IPS-18a (cell line): Measurements from ENCODE around the gene SETDB2.

ENCODE experiments used
- H3K27ac ChIP-seq: one replicate; pipeline ENCODE4 v1.5.1; 2013; ENCODE audit warnings: low read length
- H3K27me3 ChIP-seq: one replicate; pipeline ENCODE4 v1.6.1; 2013; ENCODE audit warnings: mild to moderate bottlenecking, low read length; ENCODE audit not compliant: control insufficient read depth, insufficient read depth
- H3K36me3 ChIP-seq: one replicate; pipeline ENCODE4 v1.6.1; 2013; ENCODE audit warnings: low read depth, low read length; ENCODE audit not compliant: control insufficient read depth
- H3K4me1 ChIP-seq: one replicate; pipeline ENCODE4 v1.6.1; 2013; ENCODE audit warnings: low read depth, low read length; ENCODE audit not compliant: control insufficient read depth
- H3K4me3 ChIP-seq: one replicate; pipeline ENCODE4 v1.5.1; 2013; ENCODE audit warnings: low read length
- H3K9ac ChIP-seq: one replicate; pipeline ENCODE4 v1.6.1; 2013; ENCODE audit warnings: mild to moderate bottlenecking, low read length, moderate library complexity
- H3K9me3 ChIP-seq: one replicate; pipeline ENCODE4 v1.6.1; 2013; ENCODE audit warnings: low read depth, low read length; ENCODE audit not compliant: control insufficient read depth

The SETDB2 gene

DNA sequence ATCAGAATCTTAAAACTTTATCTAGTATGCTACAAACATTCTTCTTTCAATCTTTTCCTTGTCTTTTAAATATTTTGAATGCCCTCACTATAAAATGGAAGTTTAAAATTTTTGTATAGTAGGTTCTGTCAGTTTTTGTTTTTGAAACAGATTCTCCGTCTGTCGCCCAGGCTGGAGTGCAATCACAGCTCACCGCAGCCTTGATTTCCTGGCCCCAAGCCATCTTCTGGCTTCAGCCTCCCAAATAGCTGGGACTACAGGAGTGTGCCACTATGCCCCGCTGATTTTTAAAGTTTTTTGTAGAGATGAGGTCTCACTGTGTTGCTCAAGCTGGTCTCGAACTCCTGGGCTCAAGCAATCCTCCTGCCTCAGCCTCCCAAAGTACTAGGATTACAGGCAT lies 72.4 kb downstream of the SETDB2 start:
- Histone ChIP-seq H3K4me3 (no peak overlapping the region), H3K27me3 (no peaks in the 10 kb centered on the region), H3K9ac (no peak overlapping the region), H3K27ac (no peak overlapping the region), H3K4me1 (no peaks in the 10 kb centered on the region), H3K9me3 (no peaks in the 10 kb centered on the region), H3K36me3 (no peaks in the 10 kb centered on the region)

DNA sequence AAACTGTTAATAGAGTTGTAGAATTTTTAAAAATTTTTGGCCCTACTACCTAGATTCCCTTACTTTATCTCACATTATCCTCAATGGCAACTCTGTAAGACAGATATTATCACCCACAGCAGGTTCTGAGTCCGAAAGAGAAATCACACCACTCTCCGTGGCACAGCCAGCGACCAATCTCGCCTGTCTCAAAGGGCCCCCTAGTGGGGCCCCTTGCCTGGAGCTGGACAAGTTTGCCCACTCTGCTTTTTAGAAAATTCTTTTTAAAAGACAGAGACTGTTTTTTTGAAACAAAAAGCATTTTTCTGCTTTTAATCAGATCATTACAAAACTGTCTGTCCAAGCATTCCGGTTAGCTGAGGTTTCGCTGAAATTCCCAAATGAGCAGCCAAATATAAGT lies 73.4 kb downstream of the SETDB2 start:
- no peaks in the 10 kb centered on the region for H3K9me3 ChIP-seq
- H3K27ac ChIP-seq, result no peak overlapping the region
- H3K27me3 ChIP-seq, result no peaks in the 10 kb centered on the region
- H3K36me3 ChIP-seq, result no peaks in the 10 kb centered on the region
- no peaks in the 10 kb centered on the region for H3K4me1 ChIP-seq
- H3K4me3 ChIP-seq, result no peak overlapping the region
- H3K9ac ChIP-seq, result no peak overlapping the region

DNA sequence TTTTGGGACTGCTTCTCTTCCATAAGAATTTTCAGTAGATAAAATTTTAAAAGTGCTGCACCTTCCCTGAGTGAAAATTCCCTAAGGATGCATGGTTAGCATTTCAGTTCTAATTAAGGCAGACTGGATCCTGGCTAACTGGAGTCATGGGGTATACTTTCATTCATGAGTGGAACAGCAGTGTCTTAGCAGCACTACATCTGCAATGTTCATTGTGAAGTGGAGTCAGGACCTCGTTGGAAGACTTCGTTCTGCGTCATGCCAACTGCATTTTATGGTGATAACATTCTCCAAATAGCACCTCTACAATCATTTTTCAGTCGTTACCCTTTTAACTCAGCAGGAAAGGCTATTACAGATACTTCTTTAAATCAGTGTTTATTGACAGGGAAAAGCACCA lies 77.2 kb downstream of the SETDB2 start:
- no peak overlapping the region for H3K27ac ChIP-seq
- H3K9ac ChIP-seq, result no peak overlapping the region
- no peaks in the 10 kb centered on the region for H3K36me3 ChIP-seq
- no peaks in the 10 kb centered on the region for H3K27me3 ChIP-seq
- no peak overlapping the region for H3K4me3 ChIP-seq
- H3K4me1 ChIP-seq, result no peaks in the 10 kb centered on the region
- H3K9me3 ChIP-seq, result no peaks in the 10 kb centered on the region

DNA sequence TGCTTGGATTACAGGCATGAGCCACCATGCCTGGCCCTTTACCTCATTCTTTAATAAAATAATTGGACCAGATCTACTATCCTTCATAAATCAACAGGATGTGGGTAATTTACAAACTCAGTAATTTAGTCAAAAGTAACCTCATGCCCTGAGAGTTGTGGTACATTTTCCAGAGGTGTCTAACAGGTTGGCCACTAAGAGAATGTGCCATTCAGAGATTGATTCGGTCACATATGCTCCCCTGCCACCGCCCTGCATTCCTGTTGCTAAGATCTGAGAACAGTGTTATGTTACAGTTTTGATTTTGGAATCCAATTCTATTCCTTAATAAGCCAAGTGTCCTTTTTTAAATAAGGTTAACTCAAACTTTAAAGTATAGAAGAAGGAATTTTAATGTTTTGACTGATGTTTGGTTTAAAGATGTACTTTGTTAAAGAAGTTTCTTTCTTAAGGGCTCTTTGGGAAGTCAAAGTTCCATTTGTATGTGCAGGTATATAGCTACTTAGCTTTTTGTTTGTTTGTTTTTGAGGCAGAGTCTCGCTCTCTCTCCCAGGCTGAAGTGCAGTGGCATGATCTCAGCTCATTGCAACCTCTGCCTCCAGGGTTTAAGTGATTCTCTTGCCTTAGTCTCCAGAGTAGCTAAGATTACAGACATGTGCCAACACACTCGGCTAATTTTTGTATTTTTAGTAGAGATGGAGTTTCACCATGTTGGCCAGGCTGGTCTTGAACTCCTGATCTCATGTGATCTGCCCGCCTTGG lies 80.8 kb downstream of the SETDB2 start:
- H3K36me3 ChIP-seq, result peaks cover 6% of the 10 kb centered on the region
- no peaks in the 10 kb centered on the region for H3K9me3 ChIP-seq
- no peaks in the 10 kb centered on the region for H3K4me1 ChIP-seq
- H3K27me3 ChIP-seq, result no peaks in the 10 kb centered on the region
- H3K4me3 ChIP-seq, result no peak overlapping the region
- no peak overlapping the region for H3K9ac ChIP-seq
- H3K27ac ChIP-seq, result no peak overlapping the region

DNA sequence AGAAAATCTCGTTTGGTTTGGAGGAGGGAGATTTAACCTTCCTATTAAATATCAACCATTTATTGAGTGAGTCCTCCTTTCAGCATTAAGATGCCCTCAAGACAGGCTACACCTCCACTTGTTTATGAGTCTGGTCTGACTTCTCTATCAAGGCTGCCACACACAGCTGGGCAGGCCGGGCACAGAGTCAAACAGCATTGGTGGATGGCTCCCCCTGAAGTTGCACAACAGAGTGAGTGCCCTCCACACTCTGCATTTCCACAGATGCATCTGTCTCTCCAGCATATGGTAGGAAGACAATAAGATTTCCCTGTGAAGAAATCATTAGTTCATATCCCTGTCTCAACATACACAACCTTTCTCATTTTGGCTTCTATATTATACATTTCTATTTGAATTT lies 83.0 kb downstream of the SETDB2 start:
- Histone ChIP-seq H3K4me3 (no peak overlapping the region), H3K9ac (no peak overlapping the region), H3K9me3 (no peaks in the 10 kb centered on the region), H3K36me3 (peaks cover 6% of the 10 kb centered on the region), H3K27me3 (no peaks in the 10 kb centered on the region), H3K27ac (no peak overlapping the region), H3K4me1 (no peaks in the 10 kb centered on the region)

DNA sequence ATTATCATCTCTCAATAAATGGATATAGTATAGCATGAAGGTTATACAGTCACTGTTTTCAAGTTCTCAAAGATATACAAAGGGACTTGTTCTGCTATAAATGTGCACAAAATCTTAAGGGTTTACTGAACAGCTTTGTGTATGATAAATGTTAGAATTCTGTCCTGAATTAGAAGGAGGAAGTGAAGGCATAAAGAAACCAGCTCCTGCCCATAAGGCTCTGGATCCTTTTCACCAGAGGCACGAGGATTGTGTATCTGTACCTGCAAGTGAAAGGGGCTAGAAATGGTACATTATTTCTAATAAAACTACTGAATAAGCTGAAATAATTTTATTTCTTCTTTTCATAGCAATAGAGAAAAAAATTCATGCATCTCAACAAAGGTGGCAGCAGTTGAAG lies 84.1 kb downstream of the SETDB2 start:
- no peak overlapping the region for H3K9ac ChIP-seq
- no peak overlapping the region for H3K4me3 ChIP-seq
- peaks cover 6% of the 10 kb centered on the region for H3K36me3 ChIP-seq
- no peaks in the 10 kb centered on the region for H3K4me1 ChIP-seq
- no peak overlapping the region for H3K27ac ChIP-seq
- no peaks in the 10 kb centered on the region for H3K27me3 ChIP-seq
- no peaks in the 10 kb centered on the region for H3K9me3 ChIP-seq

DNA sequence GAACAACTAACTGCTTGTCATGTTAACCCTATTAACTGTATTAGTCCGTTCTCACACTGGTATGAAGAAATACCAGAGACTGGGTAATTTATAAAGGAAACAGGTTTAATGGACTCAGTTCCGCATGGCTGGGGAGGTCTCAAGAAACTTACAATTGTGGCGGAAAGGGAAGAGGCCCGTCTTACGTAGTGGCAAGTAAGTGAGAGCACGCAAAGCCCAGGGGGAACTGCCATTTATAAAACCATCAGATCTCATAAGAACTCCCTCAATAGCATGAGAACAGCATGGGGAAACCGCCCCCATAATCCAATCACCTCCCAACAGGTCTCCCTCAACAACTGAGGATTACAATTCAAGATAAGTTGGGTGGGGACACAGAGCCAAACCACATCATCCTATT lies 86.4 kb downstream of the SETDB2 start:
- no peak overlapping the region for H3K9ac ChIP-seq
- H3K27ac ChIP-seq, result no peak overlapping the region
- no peaks in the 10 kb centered on the region for H3K9me3 ChIP-seq
- peaks cover 13% of the 10 kb centered on the region for H3K36me3 ChIP-seq
- no peaks in the 10 kb centered on the region for H3K27me3 ChIP-seq
- H3K4me3 ChIP-seq, result no peak overlapping the region
- no peaks in the 10 kb centered on the region for H3K4me1 ChIP-seq

DNA sequence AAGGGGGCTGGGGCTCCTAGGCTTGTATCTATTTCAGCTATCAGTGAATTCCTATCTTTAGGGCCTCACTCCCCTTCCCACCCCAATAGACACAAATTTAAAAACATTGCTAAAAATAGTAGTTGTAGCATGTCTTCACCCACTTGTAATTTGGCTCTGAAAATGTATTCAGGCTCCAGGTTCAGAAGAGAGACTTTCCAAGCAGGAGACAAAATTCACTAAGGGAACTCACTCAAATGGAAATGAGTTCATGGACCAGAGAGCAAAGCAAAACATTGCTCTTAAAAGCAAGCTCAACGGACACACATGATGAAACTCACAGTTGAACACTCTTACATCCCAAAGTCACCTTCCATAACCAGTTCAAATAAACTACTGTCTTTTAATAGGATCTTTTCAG lies 88.5 kb downstream of the SETDB2 start:
- H3K4me3 ChIP-seq, result no peak overlapping the region
- H3K27me3 ChIP-seq, result no peaks in the 10 kb centered on the region
- no peak overlapping the region for H3K9ac ChIP-seq
- no peak overlapping the region for H3K27ac ChIP-seq
- peaks cover 13% of the 10 kb centered on the region for H3K36me3 ChIP-seq
- H3K4me1 ChIP-seq, result no peaks in the 10 kb centered on the region
- H3K9me3 ChIP-seq, result no peaks in the 10 kb centered on the region

DNA sequence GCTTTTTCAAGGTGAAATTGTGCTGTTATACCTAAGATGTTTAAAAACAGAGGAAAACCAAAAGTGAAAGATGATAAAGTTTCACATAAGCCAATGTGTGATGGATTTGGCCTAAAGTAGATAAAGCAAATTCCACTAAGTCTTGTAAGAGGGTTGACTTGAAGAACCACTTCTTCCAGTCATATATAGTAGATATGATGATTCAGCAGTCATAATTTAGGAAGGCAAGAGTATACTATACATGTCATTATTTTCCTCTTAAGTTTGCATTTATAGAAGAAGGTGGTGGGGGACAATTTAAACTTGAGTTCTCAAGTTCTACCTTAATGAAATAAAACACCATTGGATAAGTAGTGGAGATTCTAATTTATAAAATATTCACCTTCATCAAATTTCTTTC lies 88.9 kb downstream of the SETDB2 start:
- Histone ChIP-seq H3K9ac (no peak overlapping the region), H3K27me3 (no peaks in the 10 kb centered on the region), H3K27ac (no peak overlapping the region), H3K4me3 (no peak overlapping the region), H3K9me3 (no peaks in the 10 kb centered on the region), H3K36me3 (peaks cover 13% of the 10 kb centered on the region), H3K4me1 (no peaks in the 10 kb centered on the region)

DNA sequence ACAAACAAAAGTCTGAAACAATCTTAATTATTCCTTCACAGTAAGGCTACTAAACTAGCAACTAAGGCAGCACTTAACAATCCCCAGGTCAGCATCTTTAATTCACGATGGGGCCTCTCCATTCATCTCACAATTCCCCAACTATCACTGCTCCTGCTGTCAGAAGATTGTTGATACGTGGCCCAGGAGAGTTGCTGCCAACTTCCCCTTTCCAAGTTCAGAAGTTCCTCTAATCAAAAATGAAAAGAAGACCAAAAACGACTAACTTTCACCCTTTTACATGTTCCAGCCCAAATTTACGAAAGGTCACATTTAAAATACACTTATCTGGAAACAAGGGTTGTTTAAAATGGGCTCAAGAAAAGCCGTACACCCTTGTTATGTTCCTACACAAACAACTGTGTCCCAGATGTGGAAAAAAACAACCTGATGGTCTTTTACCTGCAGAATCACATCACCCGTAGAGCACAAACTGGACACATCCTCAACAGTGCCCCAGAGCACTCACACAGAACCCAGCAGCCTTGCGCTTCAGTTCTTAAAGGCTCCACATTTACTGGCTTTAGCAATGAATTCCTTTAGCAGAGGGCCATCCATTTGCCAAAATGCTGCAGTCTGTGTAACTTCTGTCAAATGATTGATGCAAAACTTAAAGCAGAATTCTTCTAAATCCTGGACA lies 89.7 kb downstream of the SETDB2 start:
- Histone ChIP-seq H3K36me3 (peaks cover 10% of the 10 kb centered on the region), H3K27me3 (no peaks in the 10 kb centered on the region), H3K4me1 (no peaks in the 10 kb centered on the region), H3K9ac (no peak overlapping the region), H3K9me3 (no peaks in the 10 kb centered on the region), H3K4me3 (no peak overlapping the region), H3K27ac (no peak overlapping the region)

DNA sequence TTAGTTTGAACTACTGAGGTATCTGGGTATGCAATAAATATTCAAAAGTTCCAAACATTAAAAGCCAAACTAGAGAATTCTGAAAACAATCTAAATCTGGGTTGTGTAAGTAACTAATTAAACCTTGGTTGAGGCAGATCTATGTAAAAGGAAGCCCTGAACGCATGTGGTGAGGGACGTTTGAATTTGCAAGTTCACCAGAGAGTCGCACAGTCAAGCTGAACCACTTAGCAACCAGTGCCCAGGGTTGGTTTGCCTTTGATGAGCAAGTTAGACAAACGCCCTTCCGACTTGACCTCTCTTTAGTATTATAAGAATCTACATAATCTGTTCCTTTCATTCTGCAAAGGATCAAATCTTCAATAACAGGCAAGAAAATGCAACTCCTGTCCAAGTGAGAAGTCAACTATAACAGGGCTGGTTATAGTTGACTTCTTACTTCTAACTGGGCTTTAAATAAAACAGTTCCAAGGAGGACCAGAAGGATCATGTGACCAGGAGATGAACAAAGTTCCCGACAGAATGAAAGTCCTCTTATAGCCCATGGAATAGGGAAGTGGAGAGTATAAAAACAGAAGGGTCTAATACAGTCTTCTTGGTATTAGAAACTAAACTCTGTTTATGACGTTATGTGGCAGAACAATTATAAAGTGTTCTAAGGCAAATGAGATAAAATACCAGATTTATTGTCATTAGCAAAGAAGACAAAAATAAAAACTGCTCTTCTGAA lies 92.2 kb downstream of the SETDB2 start:
- Histone ChIP-seq H3K9ac (no peak overlapping the region), H3K27me3 (no peaks in the 10 kb centered on the region), H3K27ac (no peak overlapping the region), H3K4me1 (no peaks in the 10 kb centered on the region), H3K9me3 (no peaks in the 10 kb centered on the region), H3K4me3 (no peak overlapping the region), H3K36me3 (peaks cover 17% of the 10 kb centered on the region)
